HepG2 (cell line): ENCODE data around the gene OTOGL. TPM values are rescaled to one million over a fixed set of nuclear protein-coding genes. Genes with fewer than 3 reads are reported as not detected.

Experiments
- ATAC-seq: fragments of 200-7000 bp; cut with Tn5 transposase; 3 replicates; pipeline ENCODE4 v1.9.1; 2020; ENCODE audit warnings: mild to moderate bottlenecking, moderate library complexity
- BruUV-seq: library from RNA; stranded (reverse); fragments of 400-500 nt; replicated peaks from 2 replicates; lab custom pipeline; 2021; lab: Mats Ljungman, UMichigan
- CTCF ChIA-PET: fragments of 300-600 bp; formaldehyde crosslinking; extraction: SDS; loops from one replicate; lab custom pipeline; 2021; ENCODE audit warnings: low total read pairs, inconsistent platforms, low intra/inter-chr PET ratio; lab: Yijun Ruan, JAX
- POLR2A ChIA-PET: fragments of 350-600 bp; sonication (Branson Sonifier 250); formaldehyde crosslinking; loops from one replicate; lab custom pipeline; 2020; ENCODE audit warnings: antibody characterized with exemption, inconsistent platforms; lab: Yijun Ruan, JAX
- DNase-seq: peaks from one replicate; pipeline ENCODE4 v3.0.0-alpha.2; 2015; ENCODE audit warnings: low spot score
- FAIRE-seq: peaks from 3 replicates; lab custom pipeline; 2011; peaks lifted over from hg19 to GRCh38; lab: Jason Lieb, UNC
- H2AFZ ChIP-seq: one replicate; pipeline ENCODE4 v1.6.1; 2011; ENCODE audit warnings: low read length, inconsistent platforms
- H3K27ac ChIP-seq: fragments of 300-600 bp; 3 replicates; pipeline ENCODE4 v1.8.0; 2011; ENCODE audit warnings: mixed run types, mild to moderate bottlenecking, mixed read lengths, low read length, inconsistent platforms; ENCODE audit not compliant: insufficient read depth; ENCODE audit errors: extremely low read length
- H3K27me3 ChIP-seq, 2 experiments: fragments of 200-600 bp in 1 of 2; 2 replicates in 1 of 2; 3 replicates in 1 of 2; pipeline versions ENCODE4 v1.6.0 to v1.8.0; 2011; ENCODE audit warnings: low read length in 2 of 2, mild to moderate bottlenecking in 2 of 2, moderate library complexity in 2 of 2, inconsistent platforms in 1 of 2; ENCODE audit not compliant: insufficient read depth in 2 of 2, control insufficient read depth in 1 of 2
- H3K36me3 ChIP-seq, 2 experiments: fragments of 200-600 bp in 1 of 2; replicated peaks in 1 of 2; 2 replicates in 1 of 2; 3 replicates in 1 of 2; pipeline versions ENCODE4 v1.5.1 to v1.8.0; 2011; ENCODE audit warnings: low read length in 2 of 2, inconsistent platforms in 1 of 2; ENCODE audit not compliant: insufficient read depth in 2 of 2, control insufficient read depth in 1 of 2
- H3K4me1 ChIP-seq: 2 replicates; pipeline ENCODE4 v1.5.1; 2012; ENCODE audit warnings: low read length, inconsistent platforms; ENCODE audit not compliant: insufficient read depth
- H3K4me2 ChIP-seq: 2 replicates; pipeline ENCODE4 v1.6.0; 2011; ENCODE audit warnings: low read depth, low read length, inconsistent platforms
- H3K4me3 ChIP-seq, 3 experiments: fragments of 200-600 bp in 1 of 3; sonication (generic), shearing (Covaris generic) in 1 of 3; replicated peaks in 1 of 3; 2 replicates each; pipeline ENCODE4 v1.5.1; 2011 to 2016; ENCODE audit warnings: low read length in 3 of 3, inconsistent platforms in 2 of 3, low read depth in 2 of 3, mild to moderate bottlenecking in 2 of 3, control low read depth in 1 of 3, mixed read lengths in 1 of 3; ENCODE audit not compliant: insufficient read depth in 1 of 3
- H3K79me2 ChIP-seq: one replicate; pipeline ENCODE4 v1.6.1; 2011; ENCODE audit warnings: low read length, inconsistent platforms; ENCODE audit not compliant: insufficient read depth
- H3K9ac ChIP-seq: 2 replicates; pipeline ENCODE4 v1.6.0; 2011; ENCODE audit warnings: mild to moderate bottlenecking, low read depth, low read length, inconsistent platforms; ENCODE audit not compliant: insufficient read depth
- H3K9me3 ChIP-seq: 2 replicates; pipeline ENCODE4 v1.5.1; 2012; ENCODE audit warnings: mild to moderate bottlenecking, low read length
- H4K20me1 ChIP-seq: 2 replicates; pipeline ENCODE4 v1.6.0; 2011; ENCODE audit warnings: inconsistent platforms, mild to moderate bottlenecking, low read length, moderate library complexity; ENCODE audit not compliant: insufficient read depth
- ARHGAP35 ChIP-seq: sonication (generic); formaldehyde crosslinking; IDR thresholded peaks from 2 replicates; pipeline ENCODE4 v1.9.0; 2022; ENCODE audit warnings: mild to moderate bottlenecking, inconsistent platforms, moderate library complexity, missing genetic modification reagents, borderline replicate concordance
- BCL6 ChIP-seq: IDR thresholded peaks from 2 replicates; pipeline ENCODE4 v1.6.1; 2016; ENCODE audit warnings: missing genetic modification reagents, missing compliant biosample characterization
- WGBS: methylation state at CpG from one replicate; pipeline ENCODE4 v1.1.6; 2017; ENCODE audit warnings: low lambda C conversion rate; 5-methylcytosine and 5-hydroxymethylcytosine counted together
- in situ Hi-C: cut with HindIII; loops from 2 replicates; pipeline ENCODE4 v1.10.0; 2017; ENCODE audit warnings: low pct_unique_long_range_greater_than_20kb; ENCODE audit not compliant: extremely low pct_ligation_motif_present
- intact Hi-C: fragments of 100-400 bp; cut with micrococcal nuclease; formaldehyde crosslinking; loops from one replicate; pipeline ENCODE4 v1.10.0; 2022; ENCODE audit not compliant: unreplicated experiment
- polyA plus RNA-seq, 8 experiments: library from polyadenylated mRNA; depleted of rRNA in 3 of 8; stranded (reverse) in 7 of 8; unstranded in 1 of 8; fragments of >200 nt; fragmentation: Illumina TruSeq in 4 of 8; extraction: Trizol in 4 of 8; gene quantifications; 2 replicates each; pipeline versions ENCODE4 v1.2.1 to v1.2.3, GENCODE V29; 2011 to 2016; ENCODE audit warnings: low read depth in 4 of 8, missing spikeins in 1 of 8, mixed read lengths in 1 of 8; ENCODE audit not compliant: insufficient read depth in 1 of 8
- total RNA-seq, 5 experiments: library from RNA; depleted of rRNA; stranded (reverse); fragments of >200 nt; fragmentation: Illumina TruSeq; extraction: Trizol; gene quantifications; 2 replicates each; pipeline ENCODE4 v1.2.3, GENCODE V29; 2016; ENCODE audit warnings: low read depth in 1 of 5
- TF ChIP-seq, protein P1 (sequence below), 2 experiments: sonication (generic) in 1 of 2; formaldehyde crosslinking in 1 of 2; IDR thresholded peaks; 2 replicates each; pipeline versions ENCODE4 v1.6.1 to v1.9.0; 2014 to 2022; ENCODE audit warnings: antibody characterized with exemption in 1 of 2, borderline replicate concordance in 1 of 2, inconsistent platforms in 1 of 2, low read depth in 1 of 2, missing genetic modification reagents in 1 of 2

Gene OTOGL
- total and polyA plus RNA-seq, 2 of the 13 experiments (the other 11 are each of a cell fraction or from before 2014, with no cell fraction given): not detected

DNA sequence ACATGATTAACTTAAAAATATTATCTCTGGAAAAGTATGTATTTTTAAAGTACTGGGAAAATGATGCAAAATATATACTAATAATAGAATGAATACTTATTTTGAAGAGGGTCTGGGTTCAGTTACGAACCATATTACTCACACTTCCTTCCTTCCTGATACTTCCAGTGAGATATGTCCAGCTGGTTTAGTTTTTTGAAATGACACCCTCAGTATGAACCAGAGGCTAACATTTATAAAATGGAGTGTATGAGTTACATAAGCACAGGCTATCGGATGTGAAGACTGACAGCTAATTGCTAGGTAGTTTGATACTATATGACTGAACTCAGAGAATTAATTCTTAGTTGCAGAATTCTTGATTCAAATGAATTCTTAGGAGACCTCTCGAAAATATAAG lies 122.9 kb downstream of the OTOGL start (continued):
- TF ChIP-seq, protein P1, sequence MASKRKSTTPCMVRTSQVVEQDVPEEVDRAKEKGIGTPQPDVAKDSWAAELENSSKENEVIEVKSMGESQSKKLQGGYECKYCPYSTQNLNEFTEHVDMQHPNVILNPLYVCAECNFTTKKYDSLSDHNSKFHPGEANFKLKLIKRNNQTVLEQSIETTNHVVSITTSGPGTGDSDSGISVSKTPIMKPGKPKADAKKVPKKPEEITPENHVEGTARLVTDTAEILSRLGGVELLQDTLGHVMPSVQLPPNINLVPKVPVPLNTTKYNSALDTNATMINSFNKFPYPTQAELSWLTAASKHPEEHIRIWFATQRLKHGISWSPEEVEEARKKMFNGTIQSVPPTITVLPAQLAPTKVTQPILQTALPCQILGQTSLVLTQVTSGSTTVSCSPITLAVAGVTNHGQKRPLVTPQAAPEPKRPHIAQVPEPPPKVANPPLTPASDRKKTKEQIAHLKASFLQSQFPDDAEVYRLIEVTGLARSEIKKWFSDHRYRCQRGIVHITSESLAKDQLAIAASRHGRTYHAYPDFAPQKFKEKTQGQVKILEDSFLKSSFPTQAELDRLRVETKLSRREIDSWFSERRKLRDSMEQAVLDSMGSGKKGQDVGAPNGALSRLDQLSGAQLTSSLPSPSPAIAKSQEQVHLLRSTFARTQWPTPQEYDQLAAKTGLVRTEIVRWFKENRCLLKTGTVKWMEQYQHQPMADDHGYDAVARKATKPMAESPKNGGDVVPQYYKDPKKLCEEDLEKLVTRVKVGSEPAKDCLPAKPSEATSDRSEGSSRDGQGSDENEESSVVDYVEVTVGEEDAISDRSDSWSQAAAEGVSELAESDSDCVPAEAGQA (IDR thresholded peaks at IDR 0.05; ENCODE audit: low read depth): no peak
- TF ChIP-seq, protein P1 (CRISPR knock-in tag; IDR thresholded peaks at IDR 0.05; ENCODE audit: borderline replicate concordance): no peak

DNA sequence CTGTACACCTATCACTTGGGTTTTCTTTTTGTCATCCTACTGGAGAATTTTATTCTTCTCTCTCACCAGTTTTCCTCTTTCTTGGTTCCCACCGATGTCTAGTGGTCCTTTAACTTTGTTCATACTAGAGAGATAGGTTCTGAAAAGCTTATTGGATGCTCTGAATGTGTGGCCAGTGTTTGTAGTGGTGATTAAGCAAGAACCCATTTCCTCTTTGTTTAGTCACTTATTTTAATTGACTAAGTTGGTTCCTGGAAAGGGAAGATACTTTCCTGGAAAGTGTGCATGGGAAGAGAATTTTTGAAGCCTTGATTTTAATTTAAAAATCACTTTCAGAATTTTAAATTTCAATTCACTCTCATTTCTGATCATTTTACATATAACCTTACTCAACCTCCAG lies 127.2 kb downstream of the OTOGL start:
- Histone ChIP-seq H3K27ac (no peak overlapping the region), H3K36me3 (no peaks in the 10 kb centered on the region), H3K9ac (no peak overlapping the region), H3K4me1 (no peaks in the 10 kb centered on the region), H2AFZ (no peak overlapping the region), H3K4me2 (no peak overlapping the region), H3K4me3 (no peak overlapping the region), H3K27me3 (no peaks in the 10 kb centered on the region), H3K9me3 (no peaks in the 10 kb centered on the region), H4K20me1 (no peaks in the 10 kb centered on the region)
- ChIA-PET POLR2A (no interaction called here), CTCF (no interaction called here)
- DNase-seq: no peak
- 0% methylated on average over 1 of the region's 1 CpG for WGBS
- FAIRE-seq: no peak
- BruUV-seq: no TSS peak
- in situ Hi-C loops (no loop called here), intact Hi-C loops (no loop called here)
- ATAC-seq: no peak
- TF ChIP-seq ARHGAP35 (CRISPR knock-in tag) (no peak), BCL6 (0 out of 2 replicates have a peak, but pooled peaks have one; percentile 18)
- TF ChIP-seq, all 625 proteins: peak for 1
- no peaks in the 10 kb centered on the region for H3K79me2 ChIP-seq
